WTC11 (cell line): ENCODE data around the gene CLASP1. TPM values are rescaled to one million over a fixed set of nuclear protein-coding genes. Genes with fewer than 3 reads are reported as not detected.

Experiments used
- ATAC-seq: fragments of 200-7000 bp; cut with Tn5 transposase; 2 replicates; pipeline ENCODE4 v1.10.0; 2021; ENCODE audit warnings: mild to moderate bottlenecking, moderate library complexity
- CTCF ChIA-PET: fragments of 300-600 bp; sonication (Branson Sonifier 250); formaldehyde crosslinking; loops from one replicate; lab custom pipeline; 2021; ENCODE audit warnings: antibody characterized with exemption; lab: Charles Lee
- POLR2A ChIA-PET: fragments of 350-600 bp; sonication (Branson Sonifier 250); formaldehyde crosslinking; loops from one replicate; lab custom pipeline; 2021; ENCODE audit warnings: antibody characterized with exemption; lab: Charles Lee
- DNase-seq: peaks from one replicate; pipeline ENCODE4 v3.0.0; 2021; ENCODE audit warnings: low spot score
- H3K27ac Mint-ChIP-seq: 2 replicates; pipeline ENCODE4 v1.8.0; 2021; ENCODE audit warnings: mixed read lengths
- H3K27me3 Mint-ChIP-seq: 2 replicates; pipeline ENCODE4 v1.8.0; 2021; ENCODE audit warnings: low read depth, mild to moderate bottlenecking, moderate library complexity, mixed read lengths
- H3K36me3 Mint-ChIP-seq: 2 replicates; pipeline ENCODE4 v1.8.0; 2021; ENCODE audit warnings: mixed read lengths
- H3K4me1 Mint-ChIP-seq: 2 replicates; pipeline ENCODE4 v1.8.0; 2022; ENCODE audit warnings: mixed read lengths
- H3K4me3 Mint-ChIP-seq: 2 replicates; pipeline ENCODE4 v1.8.0; 2021; ENCODE audit warnings: mild to moderate bottlenecking, moderate library complexity, mixed read lengths
- H3K9me3 Mint-ChIP-seq: 2 replicates; pipeline ENCODE4 v1.8.0; 2021; ENCODE audit warnings: mixed read lengths
- E2F1 ChIP-seq: sonication (generic); formaldehyde crosslinking; IDR thresholded peaks from 2 replicates; pipeline ENCODE4 v1.8.0; 2022; ENCODE audit warnings: mild to moderate bottlenecking, missing genetic modification reagents
- FOXP4 ChIP-seq: sonication (generic); formaldehyde crosslinking; IDR thresholded peaks from 2 replicates; pipeline ENCODE4 v1.8.0; 2022; ENCODE audit warnings: mild to moderate bottlenecking, missing genetic modification reagents
- GABPB1 ChIP-seq: sonication (generic); formaldehyde crosslinking; IDR thresholded peaks from 2 replicates; pipeline ENCODE4 v1.8.1; 2023; ENCODE audit warnings: mild to moderate bottlenecking, missing genetic modification reagents
- HMGXB4 ChIP-seq: sonication (generic); formaldehyde crosslinking; IDR thresholded peaks from 2 replicates; pipeline ENCODE4 v1.8.1; 2023; ENCODE audit warnings: mild to moderate bottlenecking, moderate library complexity, missing genetic modification reagents
- IRF2 ChIP-seq: sonication (generic); formaldehyde crosslinking; IDR thresholded peaks from 2 replicates; pipeline ENCODE4 v1.8.0; 2022; ENCODE audit warnings: low read depth, missing genetic modification reagents, borderline replicate concordance
- NR1H2 ChIP-seq: sonication (generic); formaldehyde crosslinking; IDR thresholded peaks from 2 replicates; pipeline ENCODE4 v1.9.0; 2021; ENCODE audit warnings: mild to moderate bottlenecking, moderate library complexity, missing genetic modification reagents
- PRDM15 ChIP-seq: sonication (generic); formaldehyde crosslinking; IDR thresholded peaks from 2 replicates; pipeline ENCODE4 v1.8.0; 2022; ENCODE audit warnings: missing genetic modification reagents
- SOX15 ChIP-seq: fragments of 250-450 bp; sonication (Bioruptor Pico); IDR thresholded peaks from 2 replicates; pipeline ENCODE4 v1.9.0; 2021; ENCODE audit warnings: mild to moderate bottlenecking
- ZMAT4 ChIP-seq: fragments of 250-450 bp; sonication (Bioruptor Pico); IDR thresholded peaks from 2 replicates; pipeline ENCODE4 v1.9.0; 2021; ENCODE audit warnings: mild to moderate bottlenecking
- ZNF121 ChIP-seq: sonication (generic); formaldehyde crosslinking; IDR thresholded peaks from 2 replicates; pipeline ENCODE4 v1.8.0; 2023; ENCODE audit warnings: missing genetic modification reagents
- ZNF416 ChIP-seq: fragments of 250-450 bp; sonication (Bioruptor Pico); IDR thresholded peaks from 2 replicates; pipeline ENCODE4 v1.9.0; 2021; ENCODE audit warnings: mild to moderate bottlenecking, inconsistent platforms
- total RNA-seq: library from RNA; stranded (reverse); gene quantifications from 3 replicates; pipeline ENCODE4 v1.2.3, GENCODE V29; 2021
- TF ChIP-seq, protein P1 (sequence below): fragments of 250-450 bp; sonication (Bioruptor Pico); IDR thresholded peaks from 2 replicates; pipeline ENCODE4 v1.8.0; 2021; ENCODE audit warnings: mild to moderate bottlenecking
- TF ChIP-seq, protein P2 (sequence below): fragments of 250-450 bp; sonication (Bioruptor Pico); IDR thresholded peaks from 2 replicates; pipeline ENCODE4 v2.1.2; 2022; ENCODE audit warnings: mild to moderate bottlenecking, moderate library complexity

The CLASP1 gene
- total RNA-seq, 1 experiment from 2014 or later, result 50.0 TPM

DNA sequence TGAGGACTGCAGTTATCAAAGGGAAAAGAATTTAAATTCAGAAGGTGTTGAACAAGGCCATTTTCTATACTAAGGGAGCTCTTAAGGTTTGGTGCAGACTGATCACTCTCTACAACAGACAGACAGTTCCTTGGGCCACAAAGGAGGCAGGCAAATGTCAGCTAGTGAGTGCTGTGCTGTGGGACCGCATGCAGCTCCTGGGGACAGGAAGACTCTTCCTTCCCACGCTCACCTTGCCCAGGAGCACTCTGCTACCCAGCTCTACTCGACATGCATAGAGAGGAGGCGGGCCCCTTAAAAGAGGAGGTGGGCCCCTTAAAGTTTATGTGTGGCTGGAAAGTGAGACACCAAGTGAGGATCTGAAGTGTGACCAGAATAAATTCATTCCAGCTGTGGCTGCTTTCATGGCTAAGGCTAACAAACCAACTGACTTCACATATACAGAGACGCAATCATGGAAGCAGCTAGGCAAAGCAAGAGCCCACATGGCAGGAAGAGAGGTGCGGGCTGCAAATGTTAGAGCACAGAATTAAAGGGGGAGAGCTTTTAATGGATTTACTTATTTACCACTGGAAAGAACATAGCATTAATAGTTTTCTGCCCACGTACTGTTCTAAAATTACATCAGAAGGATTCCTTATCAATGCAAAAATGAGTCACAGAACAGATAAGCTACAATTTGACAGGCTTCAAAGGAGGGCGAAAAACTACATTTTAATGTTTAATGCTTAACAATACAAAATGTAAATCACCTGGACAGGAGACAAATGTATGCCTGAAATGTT lies 220.0 kb downstream of the CLASP1 start:
- POLR2A ChIA-PET, result no interaction called here
- Mint-ChIP-seq H3K36me3 (peaks cover 23% of the 10 kb centered on the region), H3K27me3 (no peaks in the 10 kb centered on the region), H3K4me1 (no peaks in the 10 kb centered on the region), H3K27ac (peak overlapping the region; percentile 60), H3K4me3 (no peak overlapping the region), H3K9me3 (no peaks in the 10 kb centered on the region)
- TF ChIP-seq NR1H2 (no peak), ZMAT4 (CRISPR knock-in tag) (no peak), ZNF121 (no peak), GABPB1 (CRISPR knock-in tag) (no peak), E2F1 (no peak), PRDM15 (CRISPR knock-in tag) (no peak), SOX15 (CRISPR knock-in tag) (no peak), HMGXB4 (no peak), ZNF416 (CRISPR knock-in tag) (no peak), FOXP4 (CRISPR knock-in tag) (no peak), IRF2 (CRISPR knock-in tag) (no peak)
- TF ChIP-seq, protein P1, sequence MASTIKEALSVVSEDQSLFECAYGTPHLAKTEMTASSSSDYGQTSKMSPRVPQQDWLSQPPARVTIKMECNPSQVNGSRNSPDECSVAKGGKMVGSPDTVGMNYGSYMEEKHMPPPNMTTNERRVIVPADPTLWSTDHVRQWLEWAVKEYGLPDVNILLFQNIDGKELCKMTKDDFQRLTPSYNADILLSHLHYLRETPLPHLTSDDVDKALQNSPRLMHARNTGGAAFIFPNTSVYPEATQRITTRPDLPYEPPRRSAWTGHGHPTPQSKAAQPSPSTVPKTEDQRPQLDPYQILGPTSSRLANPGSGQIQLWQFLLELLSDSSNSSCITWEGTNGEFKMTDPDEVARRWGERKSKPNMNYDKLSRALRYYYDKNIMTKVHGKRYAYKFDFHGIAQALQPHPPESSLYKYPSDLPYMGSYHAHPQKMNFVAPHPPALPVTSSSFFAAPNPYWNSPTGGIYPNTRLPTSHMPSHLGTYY (CRISPR knock-in tag), result no peak
- TF ChIP-seq, protein P2, sequence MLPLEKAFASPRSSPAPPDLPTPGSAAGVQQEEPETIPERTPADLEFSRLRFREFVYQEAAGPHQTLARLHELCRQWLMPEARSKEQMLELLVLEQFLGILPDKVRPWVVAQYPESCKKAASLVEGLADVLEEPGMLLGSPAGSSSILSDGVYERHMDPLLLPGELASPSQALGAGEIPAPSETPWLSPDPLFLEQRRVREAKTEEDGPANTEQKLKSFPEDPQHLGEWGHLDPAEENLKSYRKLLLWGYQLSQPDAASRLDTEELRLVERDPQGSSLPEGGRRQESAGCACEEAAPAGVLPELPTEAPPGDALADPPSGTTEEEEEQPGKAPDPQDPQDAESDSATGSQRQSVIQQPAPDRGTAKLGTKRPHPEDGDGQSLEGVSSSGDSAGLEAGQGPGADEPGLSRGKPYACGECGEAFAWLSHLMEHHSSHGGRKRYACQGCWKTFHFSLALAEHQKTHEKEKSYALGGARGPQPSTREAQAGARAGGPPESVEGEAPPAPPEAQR, result no peak
- no peak for ATAC-seq
- CTCF ChIA-PET, result interaction anchor here (1.3 to 1.4 kb wide), 2 partner anchors 27 to 51 kb away, joined by 3 to 5 read pairs; no protein-coding TSS in a partner anchor
- no peak for DNase-seq
